Erythroblast (primary cell): ENCODE data around the gene SPOCK1.

Source experiments
- DNase-seq, 2 experiments: peaks; one replicate each; lab custom pipeline; 2025; lab: John Stamatoyannopoulos, UW
- GATA1 ChIP-seq: IDR thresholded peaks from 2 replicates; pipeline ENCODE4 v1.6.1; 2011; ENCODE audit warnings: low read depth, mild to moderate bottlenecking, control low read depth, low read length, moderate library complexity
- POLR2A ChIP-seq: IDR thresholded peaks from 2 replicates; pipeline ENCODE4 v1.6.1; 2011; ENCODE audit warnings: mild to moderate bottlenecking, low read length

The SPOCK1 gene

GRCh38 chr5:137055271-137055872, 443.8 kb downstream of the SPOCK1 start:
- no peak for DNase-seq
- TF ChIP-seq POLR2A (no peak), GATA1 (no peak)

GRCh38 chr5:137054792-137055191, 444.3 kb downstream of the SPOCK1 start:
- DNase-seq, result no peak
- TF ChIP-seq GATA1 (no peak), POLR2A (no peak)

- DNase-seq, result no peak
- no peak for TF ChIP-seq POLR2A
- TF ChIP-seq GATA1, result no peak
Measured at GRCh38 chr5:137054335-137054734, 444.8 kb downstream of the SPOCK1 start.

GRCh38 chr5:137051161-137051560, 448.0 kb downstream of the SPOCK1 start:
- no peak for TF ChIP-seq POLR2A
- DNase-seq, result no peak

GRCh38 chr5:137040641-137041340, 458.3 kb downstream of the SPOCK1 start:
- DNase-seq, result no peak
- TF ChIP-seq GATA1, result no peak
- TF ChIP-seq POLR2A, result no peak

GRCh38 chr5:137040024-137040423, 459.1 kb downstream of the SPOCK1 start:
- TF ChIP-seq GATA1, result no peak
- no peak for TF ChIP-seq POLR2A
- DNase-seq, result no peak

GRCh38 chr5:137037848-137038247, 461.3 kb downstream of the SPOCK1 start:
- no peak for DNase-seq

GRCh38 chr5:137036640-137037039, 462.5 kb downstream of the SPOCK1 start:
- no peak for DNase-seq
- TF ChIP-seq POLR2A (no peak), GATA1 (no peak)

More at GRCh38 chr5:137037848-137038247, 461.3 kb downstream of the SPOCK1 start:
- no peak for TF ChIP-seq POLR2A
- no peak for TF ChIP-seq GATA1

GRCh38 chr5:137035480-137035878, 463.6 kb downstream of the SPOCK1 start:
- TF ChIP-seq POLR2A (no peak), GATA1 (no peak)
- no peak for DNase-seq

GRCh38 chr5:137034764-137035479, 464.2 kb downstream of the SPOCK1 start:
- DNase-seq, result no peak
- TF ChIP-seq GATA1 (no peak), POLR2A (no peak)

GRCh38 chr5:137034213-137034612, 464.9 kb downstream of the SPOCK1 start:
- DNase-seq, result no peak
- TF ChIP-seq GATA1 (no peak), POLR2A (no peak)

- DNase-seq, result no peak
Measured at GRCh38 chr5:137032929-137033328, 466.2 kb downstream of the SPOCK1 start.

GRCh38 chr5:137027758-137028157, 471.4 kb downstream of the SPOCK1 start:
- TF ChIP-seq GATA1 (no peak), POLR2A (no peak)
- DNase-seq, result no peak

More at GRCh38 chr5:137032929-137033328, 466.2 kb downstream of the SPOCK1 start:
- no peak for TF ChIP-seq GATA1

GRCh38 chr5:137026296-137026695, 472.8 kb downstream of the SPOCK1 start:
- DNase-seq, result no peak
- no peak for TF ChIP-seq POLR2A
- TF ChIP-seq GATA1, result no peak
